Stromal cell of bone marrow (primary cell): ENCODE measurements around the gene MRPS5.

ENCODE experiments used
- DNase-seq: peaks from one replicate; pipeline ENCODE4 v3.0.0-alpha.2; 2012; ENCODE audit warnings: low read depth

MRPS5 gene

DNA sequence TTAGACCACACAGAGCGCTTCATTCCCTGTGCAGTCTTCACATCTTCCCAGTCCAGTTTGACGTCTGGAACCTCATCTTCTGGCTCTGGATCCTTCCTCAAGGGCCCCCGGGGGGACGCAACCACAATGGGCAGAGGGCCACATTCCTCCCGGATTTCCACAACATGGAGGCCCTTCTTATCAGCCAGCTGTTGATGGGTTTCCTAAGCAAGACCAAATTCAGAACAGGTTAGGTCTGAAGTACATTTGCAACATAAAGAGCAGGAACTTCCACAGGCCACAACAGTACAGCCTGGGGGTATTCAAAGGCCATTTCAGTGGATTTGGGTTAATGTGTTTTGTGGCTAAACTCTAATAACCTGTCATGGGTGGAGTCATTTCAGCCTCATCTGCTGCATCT lies 34.2 kb downstream of the MRPS5 start:
- no peak for DNase-seq

DNA sequence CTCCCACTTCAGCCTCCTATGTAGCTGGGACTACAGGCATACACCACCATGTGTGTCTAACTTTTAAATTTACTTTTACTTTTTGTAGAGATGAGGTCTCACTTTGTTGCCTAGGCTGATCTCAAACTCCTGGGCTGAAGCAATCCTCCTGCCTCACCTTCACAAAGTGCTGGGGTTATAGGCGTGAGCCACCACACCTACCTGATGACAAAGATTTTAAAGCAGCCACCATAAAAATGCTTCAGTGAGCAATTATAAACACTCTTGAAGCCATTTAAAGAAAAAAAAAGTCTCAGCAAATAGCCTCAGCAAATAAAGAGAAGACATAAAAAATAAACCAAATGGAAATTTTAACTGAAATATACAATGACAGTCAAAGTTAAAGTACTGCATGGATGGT lies 35.6 kb downstream of the MRPS5 start:
- no peak for DNase-seq

DNA sequence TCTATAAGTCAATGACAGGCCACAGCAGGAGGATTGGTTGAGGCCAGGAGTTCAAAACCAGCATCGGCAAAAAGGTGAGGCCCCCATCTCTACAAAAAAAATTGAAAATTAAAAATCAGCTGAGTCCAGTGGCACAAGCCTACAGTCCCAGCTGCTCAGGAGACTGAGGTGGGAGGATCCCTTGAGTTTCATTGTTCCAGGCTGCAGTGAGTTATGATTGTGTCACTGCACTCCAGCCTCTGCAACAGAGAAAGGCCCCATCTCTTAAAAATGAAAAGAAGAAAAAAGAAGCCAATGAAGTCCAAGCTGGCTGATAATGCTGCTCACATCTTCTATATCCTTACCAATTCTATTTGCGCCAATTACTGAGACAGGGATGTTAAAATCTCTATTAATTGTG lies 39.1 kb downstream of the MRPS5 start:
- DNase-seq, result no peak

DNA sequence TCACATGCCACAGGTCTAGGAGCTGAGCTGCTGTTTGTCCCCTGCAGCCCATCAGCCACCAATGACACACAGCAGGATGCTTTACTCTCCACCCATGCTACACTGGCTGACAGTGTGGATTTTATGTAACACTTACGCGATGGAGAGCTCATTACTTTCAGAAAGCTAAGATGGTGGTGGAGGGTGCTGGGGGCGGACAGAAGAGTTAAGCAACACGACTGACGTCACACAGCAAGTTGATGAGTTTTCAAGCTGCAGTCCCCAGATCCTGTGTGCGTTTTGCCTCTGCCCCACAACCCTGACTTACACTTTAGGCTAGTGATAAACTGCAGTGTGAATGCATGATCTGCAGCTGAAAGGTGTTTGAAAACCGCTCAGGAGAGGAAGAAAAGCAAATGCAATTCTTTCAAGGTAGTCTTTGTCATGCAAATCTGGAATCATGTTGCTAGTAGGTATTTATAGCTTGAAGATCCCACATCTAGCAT lies 42.4 kb downstream of the MRPS5 start:
- DNase-seq, result peak; percentile 7

DNA sequence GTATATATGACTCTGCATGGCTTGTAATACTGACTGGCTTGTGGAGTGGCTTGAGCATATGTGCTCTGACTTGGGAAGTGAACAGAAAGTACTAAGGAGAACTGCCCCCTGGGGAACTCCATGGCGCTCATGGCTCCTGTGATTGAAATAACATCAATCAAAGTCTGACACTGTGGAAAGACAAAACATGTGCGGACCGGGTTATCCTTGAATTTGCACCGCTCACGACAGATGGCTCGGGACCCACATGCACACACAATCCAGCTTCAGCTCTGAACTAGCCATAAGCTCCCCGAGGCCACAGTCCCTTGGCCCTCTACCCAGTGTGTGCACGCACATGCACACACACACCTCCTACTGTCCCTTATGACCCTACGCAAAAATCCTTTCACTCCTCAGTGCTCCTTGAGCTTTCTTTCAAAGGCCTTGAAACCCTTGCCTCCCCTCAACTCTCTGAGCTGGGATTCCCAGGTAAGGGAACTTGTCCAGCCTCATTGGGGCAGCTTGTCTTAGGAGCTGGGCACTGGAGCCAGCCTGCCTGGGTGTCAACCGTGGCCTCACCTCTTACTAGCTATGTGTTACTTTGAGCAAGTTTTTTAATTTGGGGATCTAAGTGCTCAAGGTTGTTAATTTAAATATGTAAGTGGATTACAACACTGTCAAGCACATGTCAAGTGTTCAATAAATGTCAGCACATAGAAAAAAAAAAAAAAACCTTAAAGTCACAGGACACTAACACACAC lies 43.6 kb downstream of the MRPS5 start:
- DNase-seq, result no peak

DNA sequence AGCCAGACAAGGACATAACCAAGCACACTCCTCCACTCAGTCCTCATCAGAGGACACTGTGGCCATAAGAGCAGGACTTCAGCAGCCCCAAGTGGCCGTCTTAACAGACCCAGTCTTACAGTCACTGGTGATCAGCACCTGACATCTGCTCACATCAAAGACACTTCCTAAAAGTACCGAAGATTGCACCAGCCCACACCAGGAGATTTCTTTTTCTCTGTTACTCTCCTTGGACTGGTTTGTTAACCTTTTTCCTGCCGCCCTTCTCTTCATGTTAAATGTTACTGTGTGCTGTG lies 44.1 kb downstream of the MRPS5 start:
- DNase-seq, result no peak

DNA sequence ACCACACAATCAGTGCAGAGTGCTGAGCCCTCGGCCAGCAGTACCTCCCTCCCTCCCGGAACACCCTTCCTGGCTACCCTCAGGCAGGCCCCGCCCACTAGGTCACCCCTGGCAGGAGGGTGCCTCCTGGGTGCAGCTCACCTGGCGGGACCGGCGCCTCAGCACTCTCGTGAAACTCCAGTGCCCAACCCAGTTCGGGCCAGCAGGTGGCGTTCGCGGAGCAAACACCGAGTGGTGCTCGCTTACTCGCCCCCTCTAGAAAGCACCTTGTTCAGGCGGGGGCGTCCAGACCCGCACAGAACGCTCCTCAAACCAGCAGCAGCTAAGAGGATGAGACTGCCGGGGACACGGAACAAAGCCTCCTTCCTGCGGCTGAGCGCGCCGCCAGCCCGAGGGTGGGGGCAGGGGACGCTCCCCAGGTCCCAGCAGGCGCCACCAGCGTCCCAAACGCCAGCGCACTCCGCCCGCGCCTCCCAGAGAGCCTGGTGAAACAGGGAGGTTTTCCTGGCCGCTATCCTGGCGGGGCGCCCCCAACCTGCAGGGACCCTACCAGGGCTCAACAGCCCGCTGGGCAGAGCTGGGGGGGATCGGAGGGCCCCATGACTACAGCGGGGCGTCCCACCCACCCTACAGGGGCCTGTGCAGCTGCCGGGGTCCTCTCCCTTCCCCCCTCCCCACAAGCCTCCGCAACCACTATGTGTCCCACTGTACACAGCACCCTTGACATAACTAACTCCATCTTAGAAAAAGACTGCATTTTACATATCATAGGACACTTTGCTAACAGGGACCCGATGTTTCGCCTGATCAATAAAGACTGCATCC lies 44.7 kb downstream of the MRPS5 start:
- peak; percentile 20 for DNase-seq

DNA sequence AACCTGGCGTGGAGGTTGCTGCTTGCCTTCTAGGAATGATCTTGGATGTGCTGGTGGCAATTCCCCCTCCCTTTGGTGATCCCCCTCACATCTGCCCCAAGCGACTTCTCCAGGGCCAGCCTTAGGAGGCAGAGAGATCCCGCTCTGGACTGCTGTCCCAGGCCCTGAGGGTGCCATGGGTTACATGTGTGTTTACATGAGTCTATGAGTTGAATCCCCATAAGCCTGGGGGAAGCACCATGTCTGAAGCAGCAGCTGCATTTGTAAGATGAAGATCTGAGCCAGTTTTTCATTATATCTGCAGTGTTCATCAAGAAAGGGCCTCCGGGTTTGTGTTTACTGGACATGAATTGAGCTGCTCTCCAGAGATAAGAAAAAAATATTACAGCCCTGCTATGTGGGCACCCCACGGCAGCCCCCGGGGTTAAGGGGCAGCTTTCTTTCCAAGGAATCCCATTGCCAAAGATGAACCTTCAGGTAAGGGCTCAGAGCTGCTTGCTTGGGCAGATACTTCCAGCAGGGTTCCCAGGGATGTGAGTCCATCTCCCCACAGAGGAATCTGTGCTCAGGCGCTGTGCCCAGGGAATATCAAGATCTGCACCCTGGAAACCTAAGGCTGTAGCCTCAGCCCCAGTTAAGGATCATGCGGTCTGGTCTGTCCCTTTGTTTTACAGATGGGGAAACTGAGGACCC lies 46.0 kb downstream of the MRPS5 start:
- no peak for DNase-seq

DNA sequence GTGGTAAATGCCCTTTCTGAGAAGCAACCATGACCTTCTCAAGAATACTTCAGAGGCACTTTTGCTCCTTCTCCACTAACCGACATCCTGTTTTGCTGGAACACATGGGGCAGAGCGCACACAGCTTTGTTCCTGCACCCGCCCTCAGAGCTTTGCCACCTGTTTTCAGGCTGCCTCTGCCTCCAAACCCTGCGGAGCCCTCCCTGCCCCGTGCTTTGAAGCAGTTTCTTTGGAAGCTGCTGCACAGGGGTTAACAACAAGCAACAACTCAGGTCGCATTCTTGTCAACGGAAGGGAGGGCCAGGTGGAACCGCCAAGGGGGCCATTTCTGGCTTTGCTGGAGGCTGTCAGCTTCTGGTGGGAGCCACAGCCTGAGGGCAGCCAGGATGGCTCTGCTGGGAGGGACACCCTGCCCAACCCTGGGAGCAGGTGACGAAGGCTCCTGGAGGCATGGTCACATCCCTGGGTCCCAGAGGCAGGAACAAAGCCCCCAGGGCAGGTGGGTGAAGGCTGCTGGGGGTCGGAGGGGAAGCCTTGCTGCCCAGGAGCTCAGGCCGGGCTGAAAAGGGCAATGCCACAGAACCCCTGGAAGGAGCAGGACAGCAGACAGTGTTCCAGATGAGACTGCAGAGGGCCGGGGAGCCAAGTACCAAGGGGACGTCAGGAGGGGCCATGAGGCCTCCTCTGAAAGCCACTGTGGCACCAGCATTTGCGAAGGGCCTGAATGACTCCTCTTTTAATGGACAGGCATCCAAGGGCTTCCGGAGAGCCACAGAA lies 46.8 kb downstream of the MRPS5 start:
- no peak for DNase-seq

DNA sequence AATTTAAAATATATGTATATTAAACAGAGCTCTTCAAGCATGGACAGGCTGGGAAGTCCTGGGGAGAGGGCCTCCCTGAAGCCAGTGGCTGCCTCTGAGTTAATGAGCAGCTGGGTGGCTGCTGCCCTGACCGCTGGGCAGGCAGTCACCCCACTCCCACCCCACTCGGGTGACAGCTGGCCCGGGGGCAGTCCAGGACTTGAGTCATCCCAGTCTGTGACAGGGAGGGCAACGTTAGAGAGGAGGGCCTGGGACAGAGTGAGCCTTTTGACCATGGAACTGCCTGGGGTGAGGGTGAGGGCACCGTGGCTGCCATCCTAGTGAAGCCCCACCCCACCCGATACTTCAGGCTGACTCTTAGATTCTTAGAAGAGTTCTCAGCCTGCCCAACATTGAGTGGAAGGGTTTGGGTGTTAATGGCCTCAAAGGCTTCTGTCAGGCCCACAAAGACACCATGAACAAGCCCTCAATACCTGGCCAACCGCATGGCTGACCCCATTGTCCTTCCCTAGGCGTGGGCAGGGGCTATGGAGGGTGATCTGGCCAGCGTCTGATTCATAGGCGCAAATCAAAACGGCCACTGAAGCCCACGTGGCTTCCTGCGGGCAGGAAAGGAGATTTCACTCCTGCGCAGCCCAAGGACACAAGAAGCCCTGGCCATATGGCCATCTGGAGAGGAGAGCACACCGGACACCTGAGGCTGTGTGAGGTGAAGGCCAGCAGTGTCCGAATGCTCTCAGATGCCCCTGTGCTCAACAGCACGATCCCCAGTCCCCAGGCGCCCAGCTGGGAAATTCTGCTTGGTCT lies 47.5 kb downstream of the MRPS5 start:
- no peak for DNase-seq

DNA sequence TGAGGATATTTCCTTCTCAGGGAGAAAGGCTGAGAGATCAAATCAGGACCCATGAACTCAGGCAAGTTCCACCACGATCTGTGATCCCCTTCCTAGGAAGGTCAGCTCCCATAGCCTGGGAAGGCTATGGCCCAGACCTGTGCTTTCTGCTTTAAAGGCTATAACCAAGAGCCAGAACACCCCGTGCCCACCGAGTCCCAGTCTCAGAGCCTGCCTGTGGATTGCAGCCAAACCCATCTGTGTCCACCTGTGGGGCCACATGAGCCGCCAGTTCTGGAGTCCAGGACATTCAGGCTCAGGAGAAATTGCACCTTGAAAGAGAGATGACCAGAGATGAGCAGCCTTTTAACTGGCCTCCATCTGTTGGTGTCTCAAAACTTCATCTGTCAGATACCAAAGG lies 49.2 kb downstream of the MRPS5 start:
- DNase-seq, result no peak

DNA sequence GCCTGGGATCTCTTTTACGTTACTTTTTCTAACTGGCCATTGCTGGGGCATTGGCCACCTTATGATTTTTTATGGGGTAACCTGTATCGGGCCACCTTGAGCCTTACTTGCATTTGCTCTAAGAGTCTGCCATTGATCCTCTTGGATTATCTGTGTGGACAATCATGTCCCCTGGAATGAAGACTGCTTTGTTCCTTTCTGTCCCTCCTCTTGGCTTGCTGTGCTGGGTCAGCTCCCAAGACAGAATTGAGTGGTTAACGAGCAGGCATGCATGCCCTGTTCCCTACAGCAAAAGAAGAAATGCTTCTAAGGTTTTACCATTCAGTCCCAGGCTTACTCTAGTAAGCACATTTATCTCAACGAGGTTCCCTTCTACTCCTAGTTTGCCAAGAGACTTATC lies 49.8 kb downstream of the MRPS5 start:
- no peak for DNase-seq

DNA sequence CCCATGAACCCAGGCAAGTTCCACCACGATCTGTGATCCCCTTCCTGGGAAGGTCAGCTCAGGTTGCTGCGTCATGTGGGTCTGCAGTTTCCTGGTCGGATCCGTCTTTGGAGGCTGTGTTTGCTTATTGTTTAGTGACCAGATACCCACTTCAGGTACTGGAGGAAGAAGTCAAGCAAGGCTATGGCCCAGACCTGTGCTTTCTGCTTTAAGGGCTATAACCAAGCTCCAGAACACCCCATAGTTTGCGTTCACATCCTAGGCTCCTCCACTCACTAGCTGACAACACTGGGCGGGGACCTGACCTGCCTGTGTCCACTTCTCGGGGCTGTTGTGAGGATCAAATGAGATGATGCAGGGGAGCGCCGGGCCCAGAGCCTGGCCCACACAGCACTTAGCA lies 52.1 kb downstream of the MRPS5 start:
- DNase-seq, result no peak

DNA sequence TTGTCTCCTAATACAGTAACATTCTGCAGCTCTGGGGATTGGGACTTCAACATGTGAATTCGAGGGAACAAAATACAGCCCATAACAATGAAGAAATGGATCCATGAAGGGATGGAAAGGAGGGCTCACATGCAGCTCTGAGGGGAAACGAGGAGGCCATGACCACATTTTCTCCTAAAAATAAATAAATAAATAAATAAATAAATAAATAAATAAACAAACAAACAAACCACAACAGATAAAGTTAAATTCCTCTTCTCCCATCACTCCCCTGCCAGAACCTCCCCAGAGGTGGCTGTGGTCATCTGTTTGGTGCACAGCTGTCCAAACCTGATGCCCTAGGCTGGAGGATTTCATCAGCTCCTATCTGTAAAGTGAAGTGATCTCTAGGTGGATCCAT lies 53.4 kb downstream of the MRPS5 start:
- no peak for DNase-seq

DNA sequence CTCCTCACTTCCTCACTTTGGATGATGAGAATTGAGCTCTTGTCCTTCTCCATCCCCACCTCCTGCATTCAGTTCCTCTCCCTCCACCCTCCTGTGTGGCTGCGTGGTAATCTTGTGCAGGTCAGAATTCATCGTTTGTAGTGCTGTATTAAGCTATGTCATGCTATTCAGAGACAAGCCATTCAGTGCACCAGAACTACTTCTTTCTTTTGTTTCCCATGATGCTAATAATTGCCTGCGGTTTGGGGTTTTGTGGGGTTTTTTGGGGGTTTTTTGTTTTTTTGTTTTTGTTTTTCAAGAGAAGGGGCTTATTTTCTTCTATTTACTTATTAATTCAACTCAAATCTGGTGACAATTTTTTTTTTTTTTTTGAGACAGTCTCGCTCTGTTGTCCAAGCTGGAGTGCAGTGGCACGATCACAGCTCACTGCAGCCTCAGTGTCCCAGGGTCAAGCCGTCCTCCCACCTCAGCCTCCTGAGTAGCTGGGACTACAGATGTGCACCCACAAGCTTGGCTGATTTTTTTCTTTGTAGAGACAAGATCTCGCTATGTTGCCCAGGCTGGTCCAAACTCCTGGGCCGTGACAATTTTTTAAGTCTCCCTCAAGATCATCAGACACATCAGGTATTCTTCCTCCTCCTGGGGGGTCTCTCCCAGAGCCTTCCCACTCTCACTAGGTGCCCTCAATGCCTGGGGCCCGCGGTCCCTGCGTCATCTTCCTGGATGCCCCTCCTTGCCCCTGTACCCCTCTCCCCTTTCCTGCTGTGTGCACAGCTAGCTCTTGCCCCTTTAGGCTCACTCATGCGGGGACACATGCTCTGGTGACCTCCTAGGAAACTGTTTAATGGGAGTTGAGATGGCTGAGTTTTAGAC lies 58.3 kb downstream of the MRPS5 start:
- DNase-seq, result no peak

DNA sequence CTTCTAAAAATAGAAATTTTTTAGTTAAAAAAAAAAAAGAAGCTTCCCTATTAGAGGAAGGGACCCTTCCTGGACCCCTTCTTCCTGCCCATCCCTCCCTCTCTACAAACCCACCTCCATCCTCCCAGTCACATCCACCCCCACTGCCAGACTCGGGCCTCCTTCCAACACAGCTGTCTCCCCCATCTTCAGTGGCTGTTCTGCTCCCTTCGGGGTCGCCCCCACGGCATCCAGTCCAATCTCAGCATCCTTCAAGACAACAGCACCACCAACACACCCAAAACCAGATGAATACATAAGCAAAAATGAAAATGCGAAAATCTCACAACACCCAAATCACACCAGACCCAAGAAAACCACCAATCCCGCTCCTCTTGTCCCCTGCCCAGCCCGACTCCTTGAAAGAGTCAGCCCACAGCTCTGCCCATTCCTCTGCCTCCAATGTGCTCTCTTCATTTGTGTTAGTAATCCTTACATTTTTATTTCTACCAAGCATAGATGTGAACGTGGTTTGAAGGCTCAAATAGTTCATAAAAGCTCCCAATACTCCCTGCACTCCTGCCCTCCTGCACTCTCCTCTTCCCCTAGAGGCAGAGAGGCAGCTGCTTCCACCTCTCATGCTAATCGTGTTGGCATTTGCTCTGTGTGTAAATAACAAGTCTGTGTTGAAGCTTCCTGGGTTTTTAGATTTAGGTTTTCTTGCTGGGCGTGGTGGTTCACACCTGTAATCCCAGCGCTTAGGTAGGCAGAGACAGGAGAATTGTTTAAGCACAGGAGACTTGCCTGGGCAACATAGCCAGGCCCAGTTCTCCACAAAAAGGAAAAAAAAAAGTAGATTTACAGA lies 59.1 kb downstream of the MRPS5 start:
- DNase-seq, result no peak

DNA sequence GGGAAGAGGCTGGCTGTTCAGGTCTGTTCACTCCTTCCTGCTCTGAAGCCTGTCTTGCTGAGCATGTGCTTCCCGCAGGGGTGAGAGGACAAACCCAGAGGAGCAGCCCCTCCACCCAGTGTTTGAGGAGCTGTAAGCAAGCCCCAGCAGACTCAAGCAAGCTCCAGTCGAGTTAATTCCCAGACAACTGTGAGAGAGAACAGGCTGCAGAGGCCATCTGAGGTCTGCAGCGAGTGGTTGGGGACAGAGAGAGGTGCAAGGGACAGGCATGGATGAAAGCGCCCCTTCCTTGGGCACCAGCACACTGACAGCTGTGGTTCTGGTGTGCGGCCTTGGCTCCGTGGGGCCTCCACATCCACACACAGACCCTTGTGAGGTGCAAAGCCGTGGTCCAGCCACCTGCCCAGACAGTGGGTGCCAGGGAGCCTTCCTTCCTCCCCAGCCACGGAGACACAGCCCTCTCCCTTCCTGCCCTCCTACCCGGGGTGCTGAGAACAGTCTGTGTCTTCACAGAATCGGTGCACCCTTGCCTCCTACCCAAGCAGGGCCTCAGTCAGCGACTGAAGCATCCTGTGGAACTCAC lies 59.9 kb downstream of the MRPS5 start:
- DNase-seq, result no peak

DNA sequence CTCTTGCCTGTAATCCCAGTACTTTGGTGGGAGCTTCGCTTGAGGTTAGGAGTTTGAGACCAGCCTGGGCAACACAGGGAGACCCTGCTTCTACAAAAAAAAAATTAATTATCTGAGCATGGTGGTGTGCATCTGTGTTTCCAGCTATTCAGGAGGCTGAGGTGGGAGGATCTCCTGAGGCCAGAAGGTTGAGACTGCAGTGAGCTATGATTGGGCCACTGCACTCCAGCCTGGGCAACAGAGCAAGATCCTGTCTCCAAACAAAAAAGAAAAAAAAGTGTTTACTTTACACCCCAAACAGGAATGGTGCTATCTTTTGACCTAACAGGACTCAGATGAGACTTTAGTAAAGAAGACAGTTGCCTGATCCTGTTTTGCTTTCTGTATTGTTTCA lies 60.5 kb downstream of the MRPS5 start:
- no peak for DNase-seq

DNA sequence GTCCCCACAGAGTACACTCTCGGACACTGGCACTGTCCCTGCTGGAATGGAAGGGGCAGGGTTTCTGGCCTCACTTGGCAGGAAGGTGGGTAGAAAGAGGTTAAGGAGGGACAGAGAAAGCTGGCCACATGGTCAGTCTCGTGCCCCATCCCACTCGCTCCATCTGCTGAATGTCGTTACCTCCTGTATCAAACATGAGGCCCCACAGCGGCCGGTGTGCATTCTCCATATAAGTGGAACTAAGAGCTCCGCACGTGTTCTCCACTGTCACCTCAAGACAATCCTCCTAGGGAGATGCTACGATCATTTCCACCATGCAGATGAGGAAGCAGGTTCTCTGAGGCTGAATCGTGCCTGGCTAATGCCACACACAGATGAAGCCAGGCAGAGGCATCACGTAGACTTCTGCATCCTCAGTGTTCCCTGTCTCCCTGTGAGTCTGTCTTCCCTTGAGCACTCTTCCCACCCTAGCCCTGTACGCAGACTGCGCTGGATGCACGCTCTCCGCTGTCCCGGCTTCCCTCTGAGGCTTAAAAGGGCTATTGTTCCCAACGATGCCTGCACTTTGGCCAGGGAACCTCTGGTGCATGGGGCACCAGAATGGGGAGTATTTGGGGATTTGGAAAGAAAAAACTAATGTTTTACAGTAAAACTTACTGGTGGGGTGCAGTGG lies 61.0 kb downstream of the MRPS5 start:
- no peak for DNase-seq
